GM18520 (cell line): ENCODE measurements around the gene ARID1A.

Source experiments
- ATAC-seq: cut with Tn5 transposase; IDR thresholded peaks from one replicate; pipeline ENCODE4 v1.9.1; 2021; ENCODE audit not compliant: unreplicated experiment

ARID1A gene

DNA sequence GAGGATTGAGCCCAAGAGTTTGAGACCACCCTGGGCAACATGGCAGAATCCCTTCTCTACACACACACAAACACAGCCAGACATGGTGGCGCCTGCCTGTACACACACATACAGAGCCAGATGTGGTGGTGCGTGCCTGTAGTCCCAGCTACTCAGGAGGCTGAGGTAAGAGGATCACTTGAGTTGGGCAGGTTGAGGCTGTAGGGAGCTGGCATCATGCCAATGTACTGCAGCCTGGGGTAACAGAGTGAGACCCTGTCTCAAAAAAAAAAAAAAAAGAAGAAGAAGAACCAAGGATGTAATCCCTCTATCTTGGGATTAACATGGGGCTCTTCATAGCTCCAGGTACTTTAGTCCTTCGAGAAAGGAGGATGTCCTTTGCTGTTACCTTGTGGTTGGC is 62.5 kb downstream of the ARID1A start:
- ATAC-seq: no peak

DNA sequence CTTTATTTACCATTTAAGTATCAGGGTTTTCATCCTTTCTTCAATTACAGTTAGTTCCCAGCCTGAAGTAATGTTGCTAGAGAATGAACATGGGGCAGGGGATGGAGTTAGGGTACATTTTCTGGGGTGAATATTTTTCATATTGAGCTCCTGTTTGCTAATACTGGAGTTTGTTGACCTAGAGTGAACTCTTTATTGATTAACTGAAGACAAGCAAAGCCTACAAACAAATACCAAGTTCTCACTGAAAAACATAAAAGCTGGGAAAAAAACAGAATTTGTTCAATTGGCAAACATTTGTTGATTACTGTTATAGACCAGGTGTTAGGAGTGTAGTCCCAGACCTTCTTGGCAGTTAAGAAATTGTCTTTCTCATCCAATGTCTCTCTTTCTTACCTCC is 63.7 kb downstream of the ARID1A start:
- no peak for ATAC-seq

DNA sequence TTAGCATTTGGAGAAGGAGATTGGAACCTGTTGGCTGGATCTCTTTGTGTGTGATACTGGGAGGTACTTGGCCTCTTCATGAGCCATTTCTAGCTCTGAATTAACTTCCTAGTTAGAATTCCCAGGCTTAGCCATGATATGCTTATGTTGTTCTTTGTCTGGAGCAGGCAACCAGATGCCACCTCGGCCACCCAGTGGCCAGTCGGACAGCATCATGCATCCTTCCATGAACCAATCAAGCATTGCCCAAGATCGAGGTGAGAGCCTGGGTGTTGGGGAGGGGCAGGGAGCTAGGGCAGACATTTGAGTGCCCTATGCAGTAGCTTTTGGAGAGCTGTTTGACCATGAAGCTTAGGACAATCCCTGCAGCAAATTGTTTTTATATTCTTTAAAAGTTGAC is 65.4 kb downstream of the ARID1A start:
- no peak for ATAC-seq

DNA sequence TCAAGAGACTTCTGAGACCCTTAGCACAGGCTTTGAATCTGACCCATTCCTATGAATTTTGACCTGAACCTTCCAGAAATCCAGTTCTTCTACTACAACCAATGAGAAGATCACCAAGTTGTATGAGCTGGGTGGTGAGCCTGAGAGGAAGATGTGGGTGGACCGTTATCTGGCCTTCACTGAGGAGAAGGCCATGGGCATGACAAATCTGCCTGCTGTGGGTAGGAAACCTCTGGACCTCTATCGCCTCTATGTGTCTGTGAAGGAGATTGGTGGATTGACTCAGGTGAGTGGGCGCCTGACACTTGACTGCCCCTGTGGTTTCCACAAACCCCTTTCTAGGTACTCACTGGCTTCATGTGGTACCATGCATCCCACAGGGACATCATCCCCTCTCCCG is 71.9 kb downstream of the ARID1A start:
- ATAC-seq: no peak

DNA sequence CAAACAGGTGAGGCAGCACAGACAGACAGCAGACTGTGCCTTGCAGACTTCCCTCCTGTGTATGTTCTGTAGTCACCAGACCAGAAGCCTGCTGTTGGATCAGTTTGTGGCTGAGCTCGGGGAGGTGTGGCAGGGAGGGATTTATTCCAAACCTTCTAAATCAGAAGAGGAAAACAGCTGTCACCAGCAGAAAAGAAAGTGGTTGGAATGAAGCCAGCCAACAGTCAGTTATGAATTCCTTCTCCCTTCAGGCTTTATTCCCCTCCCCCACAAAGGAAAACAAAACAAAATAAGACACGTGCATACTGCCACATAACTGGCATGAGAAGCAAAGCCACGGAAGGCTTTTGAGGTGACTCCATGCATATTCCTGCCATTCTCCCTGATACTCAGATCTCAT is 72.9 kb downstream of the ARID1A start:
- no peak for ATAC-seq

DNA sequence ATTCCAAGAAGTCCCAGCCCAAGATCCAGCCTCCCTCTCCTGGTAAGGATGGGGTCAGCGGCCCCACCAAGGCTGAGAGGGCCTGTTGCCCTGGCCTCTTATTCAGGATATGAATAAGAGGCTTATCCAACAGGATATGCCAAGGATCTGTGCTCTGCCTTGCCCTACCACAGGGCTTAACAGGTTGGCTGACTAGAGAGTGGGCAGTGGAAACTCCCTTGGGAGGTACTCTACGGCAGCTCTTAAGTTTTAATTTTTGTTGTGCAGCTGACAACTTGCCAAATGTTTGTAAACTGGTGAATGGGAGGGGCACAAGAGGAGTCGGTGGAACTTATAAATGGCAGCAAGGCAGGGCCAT is 75.4 kb downstream of the ARID1A start:
- ATAC-seq: no peak

GRCh38 chr1:26771643-26772321 is 76.0 kb downstream of the ARID1A start:
- ATAC-seq: no peak

- no peak for ATAC-seq
These were observed 76.9 kb downstream of the ARID1A start for GRCh38 chr1:26772687-26773086.

DNA sequence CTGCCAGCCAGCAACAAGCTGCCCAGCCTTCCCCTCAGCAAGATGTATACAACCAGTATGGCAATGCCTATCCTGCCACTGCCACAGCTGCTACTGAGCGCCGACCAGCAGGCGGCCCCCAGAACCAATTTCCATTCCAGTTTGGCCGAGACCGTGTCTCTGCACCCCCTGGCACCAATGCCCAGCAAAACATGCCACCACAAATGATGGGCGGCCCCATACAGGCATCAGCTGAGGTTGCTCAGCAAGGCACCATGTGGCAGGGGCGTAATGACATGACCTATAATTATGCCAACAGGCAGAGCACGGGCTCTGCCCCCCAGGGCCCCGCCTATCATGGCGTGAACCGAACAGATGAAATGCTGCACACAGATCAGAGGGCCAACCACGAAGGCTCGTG is 78.6 kb downstream of the ARID1A start:
- ATAC-seq: no peak

DNA sequence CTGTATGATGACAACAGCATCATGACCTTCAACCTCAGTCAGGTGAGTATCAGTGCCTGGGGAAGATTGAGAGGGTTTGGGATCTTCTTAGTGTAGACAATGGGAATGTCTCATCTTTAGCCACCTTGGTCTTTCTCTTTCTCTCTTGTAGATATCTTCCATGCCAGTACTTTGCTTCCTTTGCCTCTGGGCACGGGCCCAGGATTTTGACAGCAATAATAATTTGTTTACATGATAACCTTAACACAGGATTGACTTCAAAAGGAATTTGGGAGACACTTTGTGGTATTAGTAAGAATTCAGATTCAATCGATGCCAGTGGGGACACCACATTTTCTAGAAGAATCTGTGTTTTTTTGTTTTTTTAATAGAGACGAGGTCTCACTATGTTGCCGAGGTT is 79.9 kb downstream of the ARID1A start:
- no peak for ATAC-seq

GRCh38 chr1:26779098-26779668 is 83.4 kb downstream of the ARID1A start:
- ATAC-seq: no peak

- ATAC-seq: no peak
These were observed 84.6 kb downstream of the ARID1A start for GRCh38 chr1:26780344-26780957.

DNA sequence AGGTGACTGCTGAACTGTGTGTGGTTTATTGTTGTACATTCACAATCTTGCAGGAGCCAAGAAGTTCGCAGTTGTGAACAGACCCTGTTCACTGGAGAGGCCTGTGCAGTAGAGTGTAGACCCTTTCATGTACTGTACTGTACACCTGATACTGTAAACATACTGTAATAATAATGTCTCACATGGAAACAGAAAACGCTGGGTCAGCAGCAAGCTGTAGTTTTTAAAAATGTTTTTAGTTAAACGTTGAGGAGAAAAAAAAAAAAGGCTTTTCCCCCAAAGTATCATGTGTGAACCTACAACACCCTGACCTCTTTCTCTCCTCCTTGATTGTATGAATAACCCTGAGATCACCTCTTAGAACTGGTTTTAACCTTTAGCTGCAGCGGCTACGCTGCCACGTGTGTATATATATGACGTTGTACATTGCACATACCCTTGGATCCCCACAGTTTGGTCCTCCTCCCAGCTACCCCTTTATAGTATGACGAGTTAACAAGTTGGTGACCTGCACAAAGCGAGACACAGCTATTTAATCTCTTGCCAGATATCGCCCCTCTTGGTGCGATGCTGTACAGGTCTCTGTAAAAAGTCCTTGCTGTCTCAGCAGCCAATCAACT is 85.5 kb downstream of the ARID1A start:
- no peak for ATAC-seq

- no peak for ATAC-seq
These were observed 86.9 kb downstream of the ARID1A start for GRCh38 chr1:26782521-26783212.

DNA sequence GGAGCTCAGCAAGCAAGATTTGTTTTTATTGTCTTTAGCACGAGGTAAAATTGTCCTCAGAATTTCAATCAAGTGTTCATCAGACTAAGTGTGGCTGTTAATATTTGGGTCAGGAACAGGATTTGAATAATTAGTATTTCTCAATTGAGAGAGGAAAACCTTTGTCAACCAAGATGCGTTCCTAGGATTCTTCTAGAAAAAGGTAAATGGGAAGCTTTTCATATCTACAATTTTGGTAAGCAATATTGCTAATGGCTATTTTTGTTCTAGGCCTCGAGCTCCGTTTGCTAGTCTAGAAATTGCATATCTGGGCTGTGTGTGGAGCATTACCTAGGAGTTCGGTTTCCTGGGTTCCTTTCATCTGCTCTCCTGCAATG is 87.8 kb downstream of the ARID1A start:
- ATAC-seq: no peak

GRCh38 chr1:26784023-26784871 is 88.4 kb downstream of the ARID1A start:
- no peak for ATAC-seq

- no peak for ATAC-seq
These were observed 89.1 kb downstream of the ARID1A start for GRCh38 chr1:26784886-26785285.

- no peak for ATAC-seq
These were observed 90.0 kb downstream of the ARID1A start for GRCh38 chr1:26785611-26786436.

- ATAC-seq: no peak
These were observed 90.9 kb downstream of the ARID1A start for GRCh38 chr1:26786437-26787380.
